Mesenchymal stem cell (in vitro differentiated cells and primary cell): ENCODE results near the gene PDE7B.

Experiments
- DNase-seq: peaks from one replicate; pipeline ENCODE4 v3.0.0-alpha.2; 2013
- H2AFZ ChIP-seq: one replicate; pipeline ENCODE4 v1.6.1; 2013; ENCODE audit warnings: low read depth, mild to moderate bottlenecking, control low read depth, inconsistent platforms, low read length, moderate library complexity
- H2AK5ac ChIP-seq: 2 replicates; pipeline ENCODE4 v1.6.1; 2013; ENCODE audit warnings: low read length, moderate library complexity, mild to moderate bottlenecking, inconsistent platforms; ENCODE audit not compliant: severe bottlenecking
- H2BK120ac ChIP-seq: one replicate; pipeline ENCODE4 v1.6.1; 2013; ENCODE audit warnings: low read depth, mild to moderate bottlenecking, inconsistent platforms, low read length, moderate library complexity
- H2BK12ac ChIP-seq, 2 experiments: one replicate each; pipeline ENCODE4 v1.6.1; 2013; ENCODE audit warnings: inconsistent platforms in 2 of 2, low read length in 2 of 2, mild to moderate bottlenecking in 2 of 2, moderate library complexity in 2 of 2, control low read depth in 1 of 2
- H2BK15ac ChIP-seq: one replicate; pipeline ENCODE4 v1.6.1; 2013; ENCODE audit warnings: mild to moderate bottlenecking, low read depth, inconsistent platforms; ENCODE audit not compliant: poor library complexity, severe bottlenecking
- H2BK5ac ChIP-seq: 2 replicates; pipeline ENCODE4 v1.6.1; 2013; ENCODE audit warnings: low read depth, mild to moderate bottlenecking, low read length, control low read depth, inconsistent platforms; ENCODE audit not compliant: poor library complexity, severe bottlenecking
- H3K14ac ChIP-seq, 2 experiments: one replicate each; pipeline ENCODE4 v1.6.1; 2013; ENCODE audit warnings: inconsistent platforms in 2 of 2, low read length in 2 of 2, control low read depth in 1 of 2, mild to moderate bottlenecking in 1 of 2, moderate library complexity in 1 of 2
- H3K18ac ChIP-seq, 2 experiments: one replicate each; pipeline ENCODE4 v1.6.1; 2013; ENCODE audit warnings: inconsistent platforms in 2 of 2, low read length in 2 of 2, control low read depth in 1 of 2, low read depth in 1 of 2, mild to moderate bottlenecking in 1 of 2
- H3K23ac ChIP-seq, 2 experiments: one replicate each; pipeline ENCODE4 v1.6.1; 2013; ENCODE audit warnings: inconsistent platforms in 2 of 2, low read length in 2 of 2, mild to moderate bottlenecking in 2 of 2, moderate library complexity in 2 of 2, control low read depth in 1 of 2
- H3K27ac ChIP-seq: 2 replicates; pipeline ENCODE4 v1.5.1; 2013; ENCODE audit warnings: mild to moderate bottlenecking, moderate library complexity, low read length, control low read depth, inconsistent platforms; ENCODE audit not compliant: poor library complexity, severe bottlenecking
- H3K27me3 ChIP-seq, 2 experiments: 2 replicates each; pipeline versions ENCODE4 v1.6.1 to v1.7.0; 2013; ENCODE audit warnings: low read length in 2 of 2, mild to moderate bottlenecking in 2 of 2, moderate library complexity in 2 of 2, control low read depth in 1 of 2, inconsistent platforms in 1 of 2; ENCODE audit not compliant: control insufficient read depth in 1 of 2, insufficient read depth in 1 of 2
- H3K36me3 ChIP-seq, 2 experiments: 2 replicates each; pipeline versions ENCODE4 v1.6.1 to v1.7.0; 2013; ENCODE audit warnings: low read length in 2 of 2, control low read depth in 1 of 2, inconsistent platforms in 1 of 2, low read depth in 1 of 2, mild to moderate bottlenecking in 1 of 2; ENCODE audit not compliant: insufficient read depth in 2 of 2, control insufficient read depth in 1 of 2
- H3K4ac ChIP-seq, 2 experiments: one replicate each; pipeline ENCODE4 v1.6.1; 2013; ENCODE audit warnings: inconsistent platforms in 2 of 2, low read length in 2 of 2, mild to moderate bottlenecking in 2 of 2, moderate library complexity in 2 of 2, control low read depth in 1 of 2, low read depth in 1 of 2
- H3K4me1 ChIP-seq: 2 replicates; pipeline ENCODE4 v1.6.1; 2013; ENCODE audit warnings: low read depth, low read length, control low read depth; ENCODE audit not compliant: control insufficient read depth, insufficient read depth
- H3K4me2 ChIP-seq: 2 replicates; pipeline ENCODE4 v1.6.1; 2013; ENCODE audit warnings: low read length, mild to moderate bottlenecking, inconsistent platforms; ENCODE audit not compliant: poor library complexity, severe bottlenecking
- H3K4me3 ChIP-seq, 2 experiments: 2 replicates each; pipeline versions ENCODE4 v1.5.1 to v1.7.0; 2013; ENCODE audit warnings: low read length in 2 of 2, mild to moderate bottlenecking in 2 of 2, control low read depth in 1 of 2, low read depth in 1 of 2; ENCODE audit not compliant: insufficient read depth in 1 of 2
- H3K79me1 ChIP-seq: replicated peaks from 2 replicates; pipeline ENCODE4 v1.6.1; 2013; ENCODE audit warnings: mild to moderate bottlenecking, control low read depth, low read length, inconsistent platforms; ENCODE audit not compliant: poor library complexity, severe bottlenecking
- H3K9ac ChIP-seq: 2 replicates; pipeline ENCODE4 v1.7.0; 2013; ENCODE audit warnings: mild to moderate bottlenecking, low read length, moderate library complexity
- H3K9me3 ChIP-seq: 2 replicates; pipeline ENCODE4 v1.7.0; 2013; ENCODE audit warnings: mild to moderate bottlenecking, low read length; ENCODE audit not compliant: control insufficient read depth
- H4K8ac ChIP-seq: one replicate; pipeline ENCODE4 v1.6.1; 2013; ENCODE audit warnings: inconsistent platforms, mild to moderate bottlenecking, low read length, moderate library complexity
- H4K91ac ChIP-seq: one replicate; pipeline ENCODE4 v1.6.1; 2013; ENCODE audit warnings: mild to moderate bottlenecking, low read length, inconsistent platforms
- WGBS: methylation state at CpG from one replicate; pipeline ENCODE4 v1.1.7; 2013; ENCODE audit warnings: mixed read lengths; 5-methylcytosine and 5-hydroxymethylcytosine counted together

The PDE7B gene

DNA sequence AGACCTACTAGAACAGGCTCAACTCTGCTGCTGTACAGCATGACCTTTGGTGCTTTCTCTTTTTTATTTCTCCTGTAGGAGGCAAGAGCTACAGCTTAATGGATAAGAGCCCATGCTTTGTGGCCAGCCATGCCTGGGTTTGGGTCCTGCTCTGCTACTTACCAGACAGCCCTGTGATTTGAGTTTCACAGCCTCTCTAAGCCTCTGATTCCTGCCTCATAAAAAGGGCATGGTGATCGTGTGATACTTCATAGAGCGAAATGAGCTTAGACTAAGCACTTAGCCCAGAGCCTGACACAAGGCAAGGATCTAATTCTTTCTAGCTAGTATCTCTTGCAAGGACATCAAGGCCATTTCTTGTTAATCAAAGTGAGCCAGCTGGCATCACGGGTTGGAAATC, 19.3 kb upstream of the PDE7B start:
- no peak overlapping the region for H2BK12ac ChIP-seq
- no peak overlapping the region for H2BK5ac ChIP-seq
- H3K18ac ChIP-seq = no peak overlapping the region
- H2AFZ ChIP-seq = no peak overlapping the region
- no peak overlapping the region for H3K14ac ChIP-seq
- no peak overlapping the region for H2BK120ac ChIP-seq
- H3K4ac ChIP-seq = no peak overlapping the region
- H3K27me3 ChIP-seq = no peaks in the 10 kb centered on the region
- no peak overlapping the region for H2AK5ac ChIP-seq
- H3K4me2 ChIP-seq = no peak overlapping the region
- no peak overlapping the region for H3K4me3 ChIP-seq
- no peak overlapping the region for H3K23ac ChIP-seq
- no peaks in the 10 kb centered on the region for H3K79me1 ChIP-seq
- DNase-seq = no peak
- H3K9ac ChIP-seq = no peak overlapping the region
- no peak overlapping the region for H4K8ac ChIP-seq
- WGBS = 85% methylated on average over 2 of the region's 3 CpGs
- H3K4me1 ChIP-seq = peaks cover 2% of the 10 kb centered on the region
- no peak overlapping the region for H2BK15ac ChIP-seq
- H3K27ac ChIP-seq = no peak overlapping the region
- no peaks in the 10 kb centered on the region for H3K9me3 ChIP-seq
- no peak overlapping the region for H4K91ac ChIP-seq
- no peaks in the 10 kb centered on the region for H3K36me3 ChIP-seq

DNA sequence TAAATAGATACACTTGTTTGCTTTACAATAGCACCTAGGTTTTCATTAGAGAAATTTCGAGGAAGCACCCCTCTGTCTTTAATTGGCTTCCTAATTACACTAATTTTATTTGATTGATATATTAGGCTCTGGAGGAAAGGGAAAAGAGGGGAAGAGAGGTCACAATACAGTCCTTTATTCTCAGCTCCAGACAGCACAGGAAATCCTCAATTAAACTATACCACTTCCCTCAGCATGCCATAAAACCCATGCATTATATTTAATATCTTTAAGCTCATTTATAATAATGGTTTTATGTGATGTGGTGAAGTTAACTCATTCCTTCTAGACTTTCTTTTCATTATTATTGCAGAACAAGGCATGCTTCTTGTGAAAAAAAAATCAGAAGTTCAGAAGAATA, 17.7 kb upstream of the PDE7B start:
- Histone ChIP-seq H3K79me1 (no peaks in the 10 kb centered on the region), H3K9me3 (no peaks in the 10 kb centered on the region), H3K4ac (no peak overlapping the region), H2BK15ac (no peak overlapping the region), H2AFZ (no peak overlapping the region), H3K14ac (no peak overlapping the region), H2AK5ac (no peak overlapping the region), H3K4me2 (no peak overlapping the region), H3K27ac (no peak overlapping the region), H3K23ac (no peak overlapping the region), H2BK5ac (no peak overlapping the region), H3K36me3 (no peaks in the 10 kb centered on the region), H4K8ac (no peak overlapping the region), H3K18ac (no peak overlapping the region), H2BK12ac (no peak overlapping the region), H3K4me1 (peaks cover 2% of the 10 kb centered on the region), H3K4me3 (no peak overlapping the region), H2BK120ac (no peak overlapping the region), H3K9ac (no peak overlapping the region), H4K91ac (no peak overlapping the region), H3K27me3 (no peaks in the 10 kb centered on the region)
- WGBS = no CpG with 5 or more reads among the region's 1 CpG
- no peak for DNase-seq

DNA sequence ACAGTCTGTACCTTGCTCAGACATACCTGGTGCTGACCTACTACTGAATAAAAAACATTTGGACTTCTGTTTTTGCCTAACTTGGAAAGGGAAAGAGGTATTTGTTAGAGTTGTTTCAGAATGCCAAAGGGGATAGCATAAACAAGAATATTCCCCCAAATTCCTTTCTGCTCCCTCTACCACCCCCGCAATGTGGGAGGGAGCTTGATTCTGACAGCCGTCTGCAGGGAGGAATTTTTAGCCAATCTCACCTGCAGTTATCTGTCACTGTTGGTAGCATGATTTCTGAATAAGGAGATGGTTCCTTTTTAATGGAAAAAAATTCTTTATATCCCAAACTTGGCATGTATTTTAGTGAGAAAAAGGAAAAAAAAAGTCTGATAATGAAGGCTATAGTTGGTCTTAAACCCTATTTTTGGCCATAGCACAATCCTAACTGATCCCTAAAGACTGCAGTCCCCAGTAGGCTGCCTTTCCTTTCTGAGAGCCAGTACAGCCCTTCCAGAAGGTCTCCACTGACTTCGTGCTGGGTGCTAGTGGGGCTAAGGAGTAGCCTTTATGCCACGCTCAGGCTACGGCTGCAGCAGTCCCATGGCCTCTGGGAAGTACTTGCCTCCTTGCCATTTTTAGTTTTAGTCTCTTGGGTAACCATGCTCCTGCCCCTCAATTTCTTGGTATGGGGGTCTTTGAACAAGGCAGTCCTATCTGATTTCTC, 13.6 kb upstream of the PDE7B start:
- Histone ChIP-seq H3K27ac (no peak overlapping the region), H4K91ac (no peak overlapping the region), H3K9ac (no peak overlapping the region), H2BK5ac (no peak overlapping the region), H3K9me3 (no peaks in the 10 kb centered on the region), H2BK120ac (no peak overlapping the region), H3K4me3 (no peak overlapping the region), H2AFZ (no peak overlapping the region), H4K8ac (no peak overlapping the region), H3K27me3 (no peaks in the 10 kb centered on the region), H2BK12ac (no peak overlapping the region), H3K4me2 (no peak overlapping the region), H3K23ac (no peak overlapping the region), H2BK15ac (no peak overlapping the region), H3K14ac (no peak overlapping the region), H3K4ac (no peak overlapping the region), H3K79me1 (no peaks in the 10 kb centered on the region), H2AK5ac (no peak overlapping the region), H3K18ac (no peak overlapping the region), H3K4me1 (no peaks in the 10 kb centered on the region), H3K36me3 (no peaks in the 10 kb centered on the region)
- WGBS = 85% methylated on average over 4 of the region's 5 CpGs
- no peak for DNase-seq

DNA sequence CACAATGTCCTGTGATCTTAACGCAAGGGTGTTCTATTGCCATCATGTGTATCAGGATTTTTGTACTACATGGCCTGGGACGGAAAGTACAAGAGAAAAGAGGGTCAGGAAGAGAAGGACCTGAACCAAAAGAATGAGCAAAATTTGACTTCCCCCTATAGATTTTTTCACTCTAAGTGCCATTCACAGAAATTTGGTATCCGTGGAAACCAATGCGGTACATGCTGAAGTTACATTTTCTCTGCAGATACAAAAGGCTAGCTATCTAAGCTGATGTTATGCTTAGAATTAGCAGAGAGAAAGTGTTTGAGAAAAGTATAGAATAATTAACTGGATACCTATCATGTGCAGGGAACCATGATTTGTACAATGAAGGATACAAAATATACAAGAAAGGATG, 12.4 kb upstream of the PDE7B start:
- Histone ChIP-seq H3K18ac (no peak overlapping the region), H3K9ac (no peak overlapping the region), H4K91ac (no peak overlapping the region), H3K9me3 (no peaks in the 10 kb centered on the region), H2BK15ac (no peak overlapping the region), H2BK120ac (no peak overlapping the region), H3K27me3 (no peaks in the 10 kb centered on the region), H3K4me1 (no peaks in the 10 kb centered on the region), H3K4me2 (no peak overlapping the region), H3K14ac (no peak overlapping the region), H3K36me3 (no peaks in the 10 kb centered on the region), H3K4ac (no peak overlapping the region), H2BK12ac (no peak overlapping the region), H3K4me3 (no peak overlapping the region), H3K79me1 (no peaks in the 10 kb centered on the region), H3K27ac (no peak overlapping the region), H3K23ac (no peak overlapping the region), H2AK5ac (no peak overlapping the region), H4K8ac (no peak overlapping the region), H2AFZ (no peak overlapping the region), H2BK5ac (no peak overlapping the region)
- 95% methylated on average over 4 of the region's 4 CpGs for WGBS
- no peak for DNase-seq
